OCI-M1 (cell line): ENCODE results near the gene AHRR.
A peak's percentile ranks its signal among the peaks of the same experiment; 100 is the strongest.
"Not testable (repeated sequence)": the region's sequence is repeated elsewhere in the genome, so short reads cannot be mapped to it uniquely, and the experiment has no call there.

Experiments used
- DNase-seq: peaks from one replicate; lab custom pipeline; 2025; lab: John Stamatoyannopoulos, UW

The AHRR gene

GRCh38 chr5:459562-460272 lies 138.2 kb downstream of the AHRR start:
- no peak for DNase-seq

GRCh38 chr5:460273-460625 lies 138.7 kb downstream of the AHRR start:
- DNase-seq: no peak

- no peak for DNase-seq
These were observed 140.6 kb downstream of the AHRR start for GRCh38 chr5:462051-462481.

- DNase-seq: no peak
These were observed 141.8 kb downstream of the AHRR start for GRCh38 chr5:463301-463700.

- no peak for DNase-seq
These were observed 142.4 kb downstream of the AHRR start for GRCh38 chr5:463952-464351.

- DNase-seq: no peak
These were observed 142.9 kb downstream of the AHRR start for GRCh38 chr5:464446-464842.

GRCh38 chr5:464843-465590 lies 143.5 kb downstream of the AHRR start:
- no peak for DNase-seq

GRCh38 chr5:465591-466403 lies 144.3 kb downstream of the AHRR start:
- no peak for DNase-seq

- DNase-seq: no peak
These were observed 145.3 kb downstream of the AHRR start for GRCh38 chr5:466661-467310.

GRCh38 chr5:468401-468800 lies 146.9 kb downstream of the AHRR start:
- no peak for DNase-seq

- DNase-seq: no peak
These were observed 148.4 kb downstream of the AHRR start for GRCh38 chr5:469752-470483.

- no peak for DNase-seq
These were observed 149.6 kb downstream of the AHRR start for GRCh38 chr5:470961-471749.

GRCh38 chr5:471750-472058 lies 150.2 kb downstream of the AHRR start:
- peak; percentile 38 for DNase-seq

GRCh38 chr5:472076-472655 lies 150.7 kb downstream of the AHRR start:
- DNase-seq: peak; percentile 40

GRCh38 chr5:472656-473550 lies 151.4 kb downstream of the AHRR start:
- DNase-seq: peak; percentile 88

GRCh38 chr5:473551-474192 lies 152.2 kb downstream of the AHRR start:
- DNase-seq: peak; percentile 34

- not testable (repeated sequence) for DNase-seq
These were observed 152.8 kb downstream of the AHRR start for GRCh38 chr5:474232-474839.

- DNase-seq: no peak
These were observed 153.5 kb downstream of the AHRR start for GRCh38 chr5:474840-475661.
